Occipital lobe (tissue), 2 donors: ENCODE measurements around the gene UBE2V1. TPM values are rescaled to one million over a fixed set of nuclear protein-coding genes. Genes with fewer than 3 reads are reported as not detected.
"Not testable (repeated sequence)": the region's sequence is repeated elsewhere in the genome, so short reads cannot be mapped to it uniquely, and the experiment has no call there.

Experiments
- DNase-seq: peaks from one replicate; lab custom pipeline; 2025; lab: John Stamatoyannopoulos, UW
- total RNA-seq: library from RNA; depleted of rRNA; stranded (reverse); fragments of >200 nt; gene quantifications from one replicate; pipeline ENCODE4 v1.2.3, GENCODE V29; 2014

UBE2V1 gene
- total RNA-seq, 1 donor from 2014 or later, result 30.1 TPM

DNA sequence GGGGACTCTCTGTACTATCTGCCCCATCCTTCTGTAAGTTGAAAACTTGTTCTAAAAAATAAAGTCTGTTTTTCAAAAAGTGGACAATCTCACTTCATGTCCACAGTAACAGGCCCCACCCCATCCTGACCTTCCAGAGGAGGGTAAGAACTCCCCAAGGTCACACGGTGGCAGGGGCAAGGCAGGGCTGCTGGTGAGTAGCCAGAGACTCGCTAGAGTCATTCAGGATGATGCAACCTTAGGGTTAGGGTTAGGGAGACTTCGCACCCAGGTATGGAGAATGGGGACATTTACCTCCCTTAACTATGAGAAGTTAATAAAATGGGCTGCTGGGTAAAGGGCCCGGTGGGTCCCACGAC lies 25.1 kb upstream of the UBE2V1 start:
- no peak for DNase-seq

DNA sequence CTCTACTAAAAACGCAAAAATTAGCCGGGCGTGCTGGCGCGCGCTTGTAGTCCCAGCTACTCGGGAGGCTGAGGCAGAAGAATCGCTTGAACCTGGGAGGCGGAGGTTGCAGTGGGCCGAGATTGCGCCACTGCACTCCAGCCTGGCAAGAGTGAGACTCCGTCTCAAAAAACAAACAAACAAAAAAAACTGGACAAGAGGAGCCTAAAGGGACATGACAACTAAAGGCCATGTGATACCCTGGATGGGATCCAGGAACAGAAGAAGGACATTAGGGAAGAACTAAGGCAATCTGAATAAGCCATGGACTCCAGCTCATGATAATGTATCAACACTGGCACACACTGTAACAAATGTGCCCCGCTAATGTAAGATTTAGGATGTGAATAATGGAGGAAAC lies 24.8 kb upstream of the UBE2V1 start:
- DNase-seq, result not testable (repeated sequence)

DNA sequence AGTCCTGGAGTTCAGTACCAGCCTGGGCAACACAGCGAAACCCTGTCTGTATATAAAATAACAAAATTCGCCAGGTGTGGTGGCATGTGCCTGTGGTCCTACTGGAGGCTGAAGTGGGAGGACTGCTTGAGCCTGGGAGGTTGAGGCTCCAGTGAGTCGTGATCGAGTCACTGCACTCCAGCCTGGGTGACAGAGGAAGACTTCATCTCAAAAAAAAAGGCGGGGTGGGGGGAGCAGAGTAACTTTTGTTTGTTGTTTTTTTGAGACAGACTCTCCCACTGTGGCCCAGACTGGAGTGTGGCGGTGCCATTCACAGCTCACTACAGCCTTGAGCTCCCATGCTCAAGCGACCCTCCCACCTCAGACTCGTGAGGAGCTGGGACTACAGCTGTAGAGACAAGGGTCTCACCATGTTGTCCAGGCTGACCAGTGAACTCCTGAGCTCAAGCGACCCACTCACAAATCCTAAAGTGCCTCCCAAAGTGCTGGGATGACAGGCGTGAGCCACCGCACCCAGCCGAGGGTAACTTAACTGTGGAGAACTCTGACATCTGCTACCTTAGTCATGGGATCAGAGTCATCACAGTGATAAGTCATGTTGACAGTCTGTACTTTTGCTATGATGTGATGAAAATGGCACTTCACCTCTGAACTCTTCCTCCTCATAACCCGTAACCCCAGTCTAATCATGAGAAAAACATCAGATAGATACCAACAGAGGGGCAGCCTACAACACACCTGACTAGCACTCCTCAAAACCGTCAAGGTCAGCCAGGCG lies 24.1 kb upstream of the UBE2V1 start:
- no peak for DNase-seq

DNA sequence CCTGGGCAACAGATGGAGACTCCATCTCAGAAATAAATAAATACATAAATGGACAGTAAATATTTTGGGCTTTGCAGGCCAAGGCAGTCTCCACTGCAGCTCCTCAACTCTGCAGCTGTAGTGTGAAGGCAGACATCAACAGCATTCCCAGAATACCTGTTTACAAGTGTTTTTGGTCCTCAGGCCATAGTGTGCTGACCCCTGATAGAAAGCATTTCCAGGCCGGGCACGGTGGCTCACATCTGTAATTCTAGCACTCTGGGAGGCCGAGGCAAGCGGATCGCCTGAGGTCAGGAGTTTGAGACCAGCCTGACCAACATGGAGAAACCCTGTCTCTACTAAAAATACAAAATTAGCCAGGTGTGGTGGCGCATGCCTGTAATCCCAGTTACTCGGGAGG lies 22.2 kb upstream of the UBE2V1 start:
- DNase-seq, result not testable (repeated sequence)

DNA sequence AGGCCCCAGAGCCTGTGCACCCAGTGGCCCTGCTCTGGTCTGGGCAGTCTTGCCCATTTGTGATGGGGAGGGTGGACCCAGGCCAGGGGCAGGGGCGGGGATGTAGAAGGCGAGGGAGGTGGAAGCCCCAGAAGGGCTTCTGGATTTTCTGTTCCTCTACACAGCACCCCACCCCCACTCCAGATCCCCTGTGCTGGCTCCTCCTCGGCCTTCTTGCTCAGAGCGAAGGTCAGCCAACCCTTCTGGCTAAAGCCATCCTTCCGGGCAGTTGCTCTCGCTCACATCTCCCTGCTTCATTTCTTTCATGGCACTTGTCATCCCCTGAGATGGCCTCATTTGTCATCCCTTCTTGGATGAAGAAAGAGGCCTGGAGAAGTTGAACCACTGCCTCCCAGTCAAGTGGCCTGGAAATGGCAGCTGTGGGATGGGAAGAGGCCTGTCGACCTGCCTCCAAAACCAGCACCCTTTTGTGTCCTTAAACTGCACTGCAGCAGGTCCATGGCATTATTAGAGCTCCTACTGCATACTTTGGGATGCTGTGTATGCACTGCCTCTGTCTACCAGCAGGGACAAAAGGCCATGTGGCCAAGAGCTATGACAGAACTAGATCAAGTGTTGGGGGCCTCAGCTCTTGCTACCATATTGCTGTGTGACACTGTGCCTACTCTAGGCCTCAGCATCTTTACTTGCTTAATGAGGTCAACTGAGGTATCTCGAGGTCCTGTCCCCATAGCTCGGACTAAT lies 20.7 kb upstream of the UBE2V1 start:
- no peak for DNase-seq

DNA sequence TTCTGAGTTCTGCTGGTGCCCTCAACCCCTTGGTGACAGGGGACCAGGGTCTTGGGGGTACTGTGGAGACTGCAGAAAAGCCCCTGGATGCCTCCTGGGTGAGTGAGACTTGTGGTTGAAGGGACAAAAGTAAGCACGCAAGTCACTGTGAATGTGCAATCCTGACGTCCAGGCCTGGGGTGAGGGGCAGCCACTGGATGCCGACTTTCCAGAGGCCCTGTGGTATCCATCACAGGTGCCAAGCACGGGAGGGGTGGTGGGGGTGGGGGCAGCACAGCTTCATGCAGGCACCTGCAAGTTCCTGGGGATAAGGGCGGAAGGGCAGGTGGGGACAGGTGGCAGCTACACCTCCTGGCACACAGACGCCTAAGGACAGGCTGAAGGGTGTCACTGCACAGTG lies 20.1 kb upstream of the UBE2V1 start:
- DNase-seq, result no peak

DNA sequence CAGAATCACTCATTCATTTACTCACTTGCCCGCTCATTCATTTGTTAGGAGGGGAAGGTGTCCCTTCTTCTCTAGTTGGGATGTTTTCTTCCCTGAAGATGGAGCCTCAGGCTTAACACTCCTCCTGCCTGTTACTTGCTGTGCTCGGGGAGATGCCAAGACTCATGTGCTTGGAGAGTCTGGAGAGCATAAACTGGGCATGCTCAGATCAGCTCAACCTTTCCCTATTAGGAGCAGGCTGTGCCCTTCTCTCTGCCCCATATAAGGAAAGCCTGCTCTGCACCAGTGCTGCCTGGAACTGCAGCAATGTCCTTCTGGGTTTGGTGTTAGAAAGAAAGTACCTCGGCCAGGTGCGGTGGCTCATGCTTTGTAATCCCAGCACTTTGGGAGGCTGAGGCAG lies 18.0 kb upstream of the UBE2V1 start:
- no peak for DNase-seq

DNA sequence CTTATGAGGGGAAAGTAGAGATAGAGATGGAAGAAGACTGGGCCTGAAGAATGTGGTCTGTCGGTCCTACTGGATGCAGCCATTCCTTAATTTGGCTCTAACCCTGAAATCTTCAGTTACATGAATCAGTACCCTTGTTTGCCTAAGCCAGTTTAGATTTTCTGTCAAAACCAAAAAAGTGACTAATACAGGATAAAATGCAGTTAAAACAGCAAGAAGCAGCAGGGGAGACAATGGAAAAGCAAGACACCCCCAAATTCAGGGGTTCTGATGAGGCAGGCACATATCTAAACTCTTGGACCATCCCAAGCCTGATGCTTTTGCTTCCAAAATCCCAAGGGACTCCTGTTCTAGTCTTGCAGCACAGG lies 17.4 kb upstream of the UBE2V1 start:
- DNase-seq, result no peak

DNA sequence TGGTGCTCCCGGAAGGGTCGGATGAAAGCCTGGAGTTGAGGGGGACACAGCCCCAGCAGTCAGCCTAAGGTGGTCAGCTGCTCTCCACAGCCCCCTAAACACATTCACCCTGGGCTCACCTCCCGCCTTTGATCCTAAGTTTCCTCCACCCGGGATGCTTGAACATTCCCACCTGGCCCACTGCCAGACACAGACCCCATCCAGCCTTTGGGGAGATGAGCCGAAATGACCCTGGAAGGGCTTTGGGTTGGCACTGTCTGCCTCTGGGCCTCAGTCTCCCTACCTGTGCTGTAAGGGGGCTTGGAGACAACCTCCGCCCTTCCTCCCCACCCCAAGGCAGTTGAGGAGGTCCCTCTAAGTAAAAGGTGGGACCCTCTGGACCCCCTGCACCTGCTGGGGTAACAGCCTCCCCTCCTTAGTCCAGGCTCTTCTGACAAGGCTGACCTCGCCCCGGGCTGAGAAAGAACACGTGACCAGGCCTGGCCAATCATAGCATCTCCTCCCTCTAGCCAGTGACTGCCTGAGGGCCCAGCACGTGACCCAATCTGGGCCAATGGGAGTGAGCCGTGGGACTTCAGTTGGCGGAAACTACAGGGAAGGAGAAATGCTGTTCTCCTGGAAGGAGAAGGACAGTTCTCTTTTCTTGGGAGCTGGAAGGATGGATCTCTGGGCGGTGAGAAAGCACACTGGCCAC lies 16.9 kb upstream of the UBE2V1 start:
- no peak for DNase-seq

DNA sequence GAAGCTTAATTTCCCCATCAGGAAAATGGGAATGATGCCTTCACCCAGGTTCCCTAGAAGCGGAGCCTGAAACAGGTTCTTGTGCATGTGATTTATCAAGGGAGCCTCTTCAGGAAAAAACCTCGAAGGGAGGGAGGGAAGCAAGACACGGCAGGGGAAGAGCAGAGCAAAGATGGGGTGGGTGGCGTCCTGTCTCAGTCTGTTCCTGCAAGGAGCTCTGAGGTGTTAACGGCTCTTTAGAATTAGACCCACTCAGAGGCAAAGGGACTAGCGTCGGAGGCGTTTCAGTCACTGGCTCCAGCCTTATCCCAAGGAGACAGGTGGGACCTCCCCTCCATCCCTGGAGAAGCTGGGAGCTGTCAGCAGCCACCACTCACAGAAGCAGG lies 15.6 kb upstream of the UBE2V1 start:
- no peak for DNase-seq

DNA sequence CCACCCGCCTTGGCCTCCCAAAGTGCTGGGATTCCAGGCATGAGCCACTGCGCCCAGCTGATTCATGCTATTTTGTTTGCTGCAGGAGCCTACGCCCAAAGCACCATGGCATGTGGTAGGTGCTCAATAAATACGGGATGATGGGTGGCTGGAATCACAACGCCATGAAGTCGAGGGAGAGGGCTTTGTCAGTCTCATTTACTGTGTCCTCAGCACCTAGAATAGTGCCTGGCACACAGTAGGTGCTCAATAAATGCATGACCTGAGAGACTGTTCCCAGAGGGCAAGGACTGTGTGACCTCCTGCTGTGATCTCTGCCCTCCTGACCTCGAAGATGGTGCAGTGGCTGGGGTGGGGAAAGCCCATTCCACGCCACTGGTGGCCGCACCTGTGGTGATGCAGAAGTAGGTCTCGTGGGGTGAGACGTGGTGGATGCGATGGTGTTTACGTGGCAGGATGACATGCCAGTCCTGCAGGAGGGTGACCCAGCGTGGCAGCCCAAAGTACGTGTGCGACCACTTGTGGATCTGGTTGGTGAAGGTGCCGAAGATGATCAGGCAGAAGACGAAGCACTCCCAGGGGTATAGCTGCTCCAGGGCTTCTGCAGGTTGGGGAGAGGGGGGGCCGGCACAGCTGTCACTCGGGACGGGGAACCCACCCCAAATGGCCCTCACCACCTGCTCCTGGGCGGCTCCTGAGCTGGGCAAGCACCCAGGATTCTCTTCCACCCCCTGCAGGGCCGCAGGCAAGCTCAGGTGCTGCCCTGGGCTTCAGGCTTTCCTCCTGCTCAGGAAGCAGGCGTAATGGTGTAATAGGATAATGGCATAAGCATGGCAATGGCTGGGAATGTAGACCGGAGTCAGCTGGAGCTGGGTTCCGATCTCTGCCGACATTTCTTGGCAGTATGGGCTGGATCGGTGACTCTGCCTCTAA lies 14.9 kb upstream of the UBE2V1 start:
- no peak for DNase-seq

DNA sequence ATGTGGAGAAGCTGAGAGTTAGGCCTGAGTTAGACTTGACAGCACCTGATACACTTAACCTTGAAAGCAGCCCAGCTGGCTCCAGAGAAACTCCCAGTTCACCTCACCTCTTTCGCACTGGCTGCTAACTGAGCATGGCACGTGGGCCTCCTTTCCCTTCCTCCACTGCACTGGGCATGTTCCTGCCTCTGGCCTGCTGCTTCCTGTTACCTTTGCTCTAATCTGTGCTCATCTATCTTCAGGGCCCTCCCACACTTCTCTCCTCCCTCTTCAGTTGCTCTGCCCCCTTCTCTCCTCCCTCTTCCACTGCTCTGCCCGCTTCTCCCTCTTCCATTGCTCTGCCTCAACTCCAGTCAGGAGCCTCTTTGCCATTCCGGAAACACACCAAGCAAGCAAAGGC lies 13.7 kb upstream of the UBE2V1 start:
- no peak for DNase-seq

DNA sequence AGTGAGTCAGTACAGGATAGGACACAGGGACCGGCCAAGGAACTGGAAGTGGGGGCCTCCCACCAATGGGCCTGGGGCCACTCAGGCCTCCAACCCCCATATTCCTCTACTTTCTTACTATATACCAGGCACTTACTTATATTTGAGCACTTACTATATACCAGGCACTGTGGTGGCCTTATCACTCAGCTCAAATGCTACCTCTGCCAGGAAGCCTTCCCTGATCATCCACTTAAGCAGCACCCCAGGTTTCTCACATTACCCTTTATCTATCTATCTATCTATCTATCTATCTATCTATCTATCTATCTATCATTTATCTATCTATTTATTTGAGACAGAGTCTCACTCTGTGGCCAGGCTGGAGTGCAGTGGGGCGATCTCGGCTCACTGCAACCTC lies 12.3 kb upstream of the UBE2V1 start:
- DNase-seq, result no peak

DNA sequence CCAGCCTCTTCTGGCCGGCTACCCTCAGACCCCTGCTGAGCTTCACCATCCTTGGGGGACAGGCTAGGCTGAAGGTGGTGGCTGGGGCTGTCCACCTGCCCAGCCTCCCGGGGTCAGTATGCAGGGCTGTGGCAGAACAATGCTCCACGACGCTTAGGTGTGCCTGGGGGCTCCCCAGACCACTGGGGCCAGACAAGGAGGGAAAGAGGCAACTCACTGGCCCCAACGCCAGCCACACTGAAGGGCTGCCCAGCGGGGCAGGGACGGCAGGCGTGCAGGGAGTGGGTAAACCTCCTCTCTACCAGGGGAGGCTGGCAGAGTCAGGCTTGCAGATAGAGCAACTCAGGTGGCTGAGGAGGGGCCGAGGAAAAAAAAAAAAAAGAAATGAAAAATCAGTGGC lies 11.5 kb upstream of the UBE2V1 start:
- no peak for DNase-seq

DNA sequence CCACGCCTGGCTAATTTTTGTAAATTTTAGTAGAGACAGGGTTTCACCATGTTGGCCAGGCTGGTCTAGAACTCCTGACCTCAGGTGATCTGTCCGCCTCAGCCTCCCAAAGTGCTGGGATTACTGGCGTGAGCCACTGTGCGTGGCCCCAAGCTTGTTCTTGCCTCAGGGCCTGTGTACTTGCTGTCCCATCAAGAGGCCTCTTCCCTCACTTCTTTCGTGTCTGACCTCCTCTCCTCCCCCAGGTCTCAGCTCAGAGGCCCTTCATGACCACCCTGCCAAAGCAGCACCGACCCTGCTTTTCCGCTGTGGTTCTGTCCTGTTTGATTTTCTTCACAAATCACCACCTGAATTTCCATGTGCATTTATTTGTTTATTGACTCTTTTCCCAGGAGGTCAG lies 10.5 kb upstream of the UBE2V1 start:
- no peak for DNase-seq

DNA sequence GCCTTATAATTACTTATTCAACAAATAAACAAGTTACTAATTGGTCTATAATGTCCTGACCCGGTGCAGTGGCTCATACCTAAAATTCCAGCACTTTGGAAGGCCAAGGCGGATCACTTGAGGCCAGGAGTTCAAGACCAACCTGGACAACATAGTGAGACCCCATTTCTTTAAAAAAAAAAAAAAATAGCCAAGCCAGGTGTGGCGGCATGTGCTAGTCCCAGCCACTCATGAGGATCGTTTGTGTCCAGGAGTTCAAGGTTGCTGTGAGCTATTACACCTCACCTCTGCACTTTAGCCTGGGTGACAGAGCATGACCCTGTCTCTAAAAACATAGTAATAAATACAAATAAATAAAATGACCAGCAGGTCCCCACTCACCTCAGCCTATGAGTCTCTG lies 9.8 kb upstream of the UBE2V1 start:
- DNase-seq, result no peak

DNA sequence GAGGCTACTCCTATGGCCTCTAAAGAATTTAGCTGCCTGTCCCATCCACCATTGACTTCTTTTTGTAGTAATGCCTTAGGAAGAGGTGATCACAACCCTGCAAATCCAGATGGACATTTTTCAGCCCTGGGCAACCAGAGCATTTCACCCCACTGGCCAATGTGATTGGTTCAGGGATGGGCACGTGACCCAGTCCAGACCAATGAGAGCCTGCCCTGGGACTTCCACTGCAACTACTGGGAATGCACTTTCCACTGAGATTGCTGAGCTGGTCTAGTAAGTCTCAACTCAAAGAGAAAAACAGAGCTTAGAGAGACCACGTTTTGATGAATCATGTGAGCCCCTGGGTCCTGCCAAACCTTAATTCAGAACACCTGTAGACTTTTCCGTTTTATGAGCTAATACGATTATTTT lies 8.9 kb upstream of the UBE2V1 start:
- DNase-seq, result no peak

DNA sequence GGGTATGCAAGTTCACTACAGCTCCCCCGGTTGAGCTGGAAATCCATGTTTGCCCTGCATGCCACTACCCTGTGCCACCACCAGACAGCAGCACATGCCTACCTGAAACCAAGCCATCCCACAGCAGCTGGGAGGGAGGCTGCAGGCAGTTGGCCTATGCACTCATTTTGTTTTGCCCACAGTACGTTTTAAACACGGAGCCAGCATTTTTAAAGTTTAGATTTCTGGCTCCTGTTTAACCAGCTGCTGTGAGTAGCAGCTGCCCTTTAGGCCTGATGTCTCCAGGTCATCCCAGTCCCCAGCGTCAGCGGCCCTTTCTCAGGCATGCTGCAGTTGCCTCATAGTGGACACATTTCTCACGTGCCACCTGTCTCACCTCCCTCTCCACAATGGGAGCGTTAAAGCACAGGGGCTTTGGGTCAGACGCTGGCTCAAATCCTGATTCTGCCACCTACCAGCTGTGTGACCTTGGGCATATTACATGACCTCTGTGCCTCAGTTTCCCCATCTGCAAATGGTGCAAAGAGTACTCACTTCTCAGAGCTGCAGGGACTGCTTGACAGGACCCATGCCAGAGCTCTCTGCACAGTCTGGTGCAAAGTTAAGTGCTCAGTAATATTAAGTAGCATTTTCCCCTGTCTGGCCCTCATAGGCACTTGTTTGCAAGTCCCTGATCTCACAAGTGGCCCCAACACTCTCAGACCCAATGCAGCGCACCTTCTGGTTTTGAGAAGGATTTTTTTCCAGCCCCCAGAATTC lies 8.2 kb upstream of the UBE2V1 start:
- no peak for DNase-seq

DNA sequence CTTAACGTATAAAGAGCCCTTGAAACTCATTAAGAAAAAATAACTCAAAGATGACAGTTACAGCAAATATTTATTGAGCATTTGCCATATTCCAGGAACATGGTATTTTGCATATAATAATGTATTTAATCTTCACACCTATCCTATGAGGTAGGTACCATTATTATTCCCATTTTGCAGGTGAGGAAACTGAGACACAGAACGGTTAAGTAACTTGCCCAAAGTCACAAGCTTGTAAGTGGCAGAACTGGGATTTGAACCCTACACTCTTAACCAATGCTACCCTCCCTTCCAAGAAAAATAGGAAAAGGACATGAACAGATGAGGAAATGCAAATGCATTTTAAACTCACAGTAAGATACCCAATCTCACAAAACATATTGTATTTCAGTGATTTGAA lies 5.3 kb upstream of the UBE2V1 start:
- DNase-seq, result no peak

DNA sequence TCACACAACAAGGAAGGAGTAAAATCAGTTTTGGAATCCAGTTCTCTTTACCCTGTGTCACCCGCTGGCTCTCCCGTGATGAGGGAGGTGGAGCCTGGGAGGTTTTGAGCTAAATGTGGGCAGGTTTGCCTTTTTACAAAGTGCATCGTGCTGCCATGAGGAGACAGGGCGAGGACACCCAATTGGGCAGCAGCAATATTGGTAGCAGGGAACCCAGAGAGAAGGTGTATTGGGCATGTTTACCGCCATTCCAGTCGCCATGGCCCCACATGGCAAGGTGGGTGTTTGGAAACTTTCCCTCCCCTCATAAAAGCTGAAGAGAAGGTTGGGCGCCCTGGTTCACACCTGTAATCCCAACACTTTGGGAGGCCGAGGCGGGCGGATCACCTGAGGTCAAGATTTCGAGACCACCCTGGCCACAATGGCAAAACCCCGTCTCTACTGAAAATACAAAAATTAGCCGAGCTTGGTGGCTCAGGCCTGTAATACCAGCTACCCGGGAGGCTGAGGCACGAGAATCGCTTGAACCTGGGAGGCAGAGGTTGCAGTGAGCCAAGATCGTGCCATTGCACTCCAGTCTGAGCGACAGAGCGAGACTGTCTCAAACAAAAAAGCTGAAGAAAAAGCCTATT lies 3.5 kb upstream of the UBE2V1 start:
- no peak for DNase-seq
